HFF-Myc (cell line): ENCODE results near the gene CILP.

Source experiments
- DNase-seq: peaks from one replicate; pipeline ENCODE4 v3.0.0-alpha.2; 2011; ENCODE audit warnings: low read depth; ENCODE audit errors: extremely low read depth
- H3K4me3 ChIP-seq: replicated peaks from 2 replicates; pipeline ENCODE4 v1.5.1; 2011; ENCODE audit warnings: low read depth, mild to moderate bottlenecking, control low read depth, low read length
- CTCF ChIP-seq: IDR thresholded peaks from 2 replicates; pipeline ENCODE4 v1.5.1; 2012; ENCODE audit warnings: mild to moderate bottlenecking, low read depth, low read length, control low read depth; ENCODE audit errors: missing control alignments

Gene CILP

GRCh38 chr15:65207280-65207840 is 3.9 kb downstream of the CILP start:
- no peak overlapping the region for H3K4me3 ChIP-seq
- no peak for TF ChIP-seq CTCF
- DNase-seq, result no peak

- no peak for TF ChIP-seq CTCF
- no peak overlapping the region for H3K4me3 ChIP-seq
- DNase-seq, result no peak
These were observed 4.5 kb downstream of the CILP start for GRCh38 chr15:65206750-65207149.

GRCh38 chr15:65204931-65205660 is 6.2 kb downstream of the CILP start:
- no peak for TF ChIP-seq CTCF
- DNase-seq, result no peak

GRCh38 chr15:65204236-65204930 is 6.9 kb downstream of the CILP start:
- no peak for DNase-seq
- TF ChIP-seq CTCF, result no peak
- no peak overlapping the region for H3K4me3 ChIP-seq

More at GRCh38 chr15:65204931-65205660, 6.2 kb downstream of the CILP start:
- H3K4me3 ChIP-seq, result no peak overlapping the region

GRCh38 chr15:65201918-65202317 is 9.4 kb downstream of the CILP start:
- DNase-seq, result no peak
- no peak overlapping the region for H3K4me3 ChIP-seq
- no peak for TF ChIP-seq CTCF

GRCh38 chr15:65198571-65198970 is 12.7 kb downstream of the CILP start:
- no peak overlapping the region for H3K4me3 ChIP-seq
- no peak for DNase-seq
- TF ChIP-seq CTCF, result no peak
